GM12874 (cell line): Measurements from ENCODE around the gene TCFL5.
A peak's percentile ranks its signal among the peaks of the same experiment; 100 is the strongest.

Experiments used
- TF ChIP-seq, protein P1 (sequence below): IDR thresholded peaks from 2 replicates; pipeline ENCODE4 v1.5.1; 2011; ENCODE audit warnings: low read depth, mild to moderate bottlenecking, control low read depth, low read length, moderate library complexity; ENCODE audit not compliant: insufficient read depth

Gene TCFL5

DNA sequence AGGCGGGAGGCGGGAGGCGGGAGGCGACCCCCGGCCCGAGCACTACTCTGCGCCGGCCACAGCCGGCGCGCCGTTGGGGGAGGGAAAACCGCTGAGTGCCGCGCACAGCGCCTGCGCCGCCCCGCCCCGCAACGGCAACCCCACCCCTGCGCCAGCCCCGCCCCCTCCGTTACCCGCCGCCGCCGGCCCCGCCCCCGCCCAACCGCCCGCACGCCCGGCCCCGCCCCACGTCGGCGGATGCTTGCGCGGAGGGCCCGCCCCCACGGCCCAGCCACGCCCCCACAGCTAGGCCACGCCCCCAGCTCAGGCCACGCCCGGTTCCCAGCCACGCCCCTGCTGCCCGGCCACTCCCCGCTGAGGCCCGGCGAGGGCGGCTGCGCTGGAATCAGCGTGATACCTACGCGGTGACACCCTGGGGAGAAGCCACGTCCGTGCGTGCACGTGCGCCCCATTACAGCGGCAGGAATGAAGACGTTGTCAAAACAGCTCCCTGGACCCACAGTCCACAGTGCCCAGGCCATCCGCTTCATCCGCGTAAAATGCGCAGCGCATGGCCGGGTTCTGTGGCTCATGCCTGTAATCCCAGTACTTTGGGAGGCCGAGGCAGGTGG is at the start of gene TCFL5:
Gene TCFL5, minus strand, starts transcription at position 97 of the 611 bp plus-strand sequence. CDS start 152 bp downstream, outside the sequence.
- TF ChIP-seq, protein P1, sequence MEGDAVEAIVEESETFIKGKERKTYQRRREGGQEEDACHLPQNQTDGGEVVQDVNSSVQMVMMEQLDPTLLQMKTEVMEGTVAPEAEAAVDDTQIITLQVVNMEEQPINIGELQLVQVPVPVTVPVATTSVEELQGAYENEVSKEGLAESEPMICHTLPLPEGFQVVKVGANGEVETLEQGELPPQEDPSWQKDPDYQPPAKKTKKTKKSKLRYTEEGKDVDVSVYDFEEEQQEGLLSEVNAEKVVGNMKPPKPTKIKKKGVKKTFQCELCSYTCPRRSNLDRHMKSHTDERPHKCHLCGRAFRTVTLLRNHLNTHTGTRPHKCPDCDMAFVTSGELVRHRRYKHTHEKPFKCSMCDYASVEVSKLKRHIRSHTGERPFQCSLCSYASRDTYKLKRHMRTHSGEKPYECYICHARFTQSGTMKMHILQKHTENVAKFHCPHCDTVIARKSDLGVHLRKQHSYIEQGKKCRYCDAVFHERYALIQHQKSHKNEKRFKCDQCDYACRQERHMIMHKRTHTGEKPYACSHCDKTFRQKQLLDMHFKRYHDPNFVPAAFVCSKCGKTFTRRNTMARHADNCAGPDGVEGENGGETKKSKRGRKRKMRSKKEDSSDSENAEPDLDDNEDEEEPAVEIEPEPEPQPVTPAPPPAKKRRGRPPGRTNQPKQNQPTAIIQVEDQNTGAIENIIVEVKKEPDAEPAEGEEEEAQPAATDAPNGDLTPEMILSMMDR = no peak

DNA sequence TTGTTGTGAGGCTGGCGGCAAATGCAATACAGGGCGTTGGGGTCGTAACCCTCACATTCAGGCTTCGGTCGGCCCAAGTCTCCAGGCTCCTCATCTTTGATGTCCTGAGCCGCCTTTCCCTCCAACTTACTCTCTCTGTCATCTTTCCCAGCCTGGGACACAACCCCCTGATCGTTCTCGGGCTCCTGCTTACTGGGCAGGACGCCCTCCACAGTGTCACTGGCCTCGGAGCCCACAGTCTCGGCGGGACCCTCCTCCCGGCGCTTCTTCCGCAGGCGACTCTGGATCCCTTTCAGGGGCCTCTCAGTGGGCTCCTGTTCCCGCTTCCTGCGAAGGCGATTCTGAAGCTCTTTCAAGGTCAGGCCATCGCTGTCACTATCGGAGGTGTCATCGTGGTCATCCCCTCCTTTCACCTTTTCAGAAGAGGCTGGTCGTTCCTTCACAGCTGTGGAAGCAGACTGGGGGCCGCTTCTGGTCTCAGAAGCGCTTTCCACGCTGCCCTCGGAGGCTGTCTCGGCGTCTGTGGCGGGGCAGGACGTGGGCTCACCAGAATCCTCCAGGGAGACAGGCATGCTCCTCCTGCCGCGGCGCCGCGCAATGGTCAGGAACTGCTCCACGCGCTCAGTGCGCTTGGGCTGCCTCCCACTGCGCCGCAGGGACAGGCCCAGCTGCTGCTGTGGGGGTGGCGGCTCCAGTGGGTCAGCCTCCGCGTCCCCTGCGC is 49.3 kb upstream of the TCFL5 start:
- TF ChIP-seq, protein P1 = no peak

DNA sequence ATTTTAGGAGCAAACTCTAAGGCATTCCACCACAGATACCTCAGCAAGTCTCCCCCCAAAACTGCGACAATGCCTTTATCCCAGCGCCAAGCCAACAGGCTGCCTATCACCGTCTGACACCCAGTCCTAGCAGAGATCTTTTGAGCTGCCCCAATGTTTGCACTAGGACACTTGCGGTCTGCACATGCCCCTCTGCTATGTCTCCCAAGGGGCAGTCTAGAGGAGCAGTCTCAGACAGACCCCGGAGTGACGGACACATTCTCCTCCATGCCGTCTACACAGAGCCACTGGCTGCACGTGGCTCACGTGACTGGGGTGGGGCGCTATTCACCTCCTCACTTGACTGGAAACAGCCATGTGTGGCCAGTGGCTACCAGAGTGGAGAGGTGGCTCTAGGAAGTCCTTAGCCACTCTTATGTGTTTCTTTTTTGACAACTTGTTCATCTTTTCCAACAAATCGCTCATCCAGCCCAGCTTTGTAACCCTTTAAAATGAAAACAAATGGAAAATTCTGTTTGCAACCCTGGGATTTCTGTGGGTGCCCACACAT is 48.7 kb upstream of the TCFL5 start:
- TF ChIP-seq, protein P1 = no peak

DNA sequence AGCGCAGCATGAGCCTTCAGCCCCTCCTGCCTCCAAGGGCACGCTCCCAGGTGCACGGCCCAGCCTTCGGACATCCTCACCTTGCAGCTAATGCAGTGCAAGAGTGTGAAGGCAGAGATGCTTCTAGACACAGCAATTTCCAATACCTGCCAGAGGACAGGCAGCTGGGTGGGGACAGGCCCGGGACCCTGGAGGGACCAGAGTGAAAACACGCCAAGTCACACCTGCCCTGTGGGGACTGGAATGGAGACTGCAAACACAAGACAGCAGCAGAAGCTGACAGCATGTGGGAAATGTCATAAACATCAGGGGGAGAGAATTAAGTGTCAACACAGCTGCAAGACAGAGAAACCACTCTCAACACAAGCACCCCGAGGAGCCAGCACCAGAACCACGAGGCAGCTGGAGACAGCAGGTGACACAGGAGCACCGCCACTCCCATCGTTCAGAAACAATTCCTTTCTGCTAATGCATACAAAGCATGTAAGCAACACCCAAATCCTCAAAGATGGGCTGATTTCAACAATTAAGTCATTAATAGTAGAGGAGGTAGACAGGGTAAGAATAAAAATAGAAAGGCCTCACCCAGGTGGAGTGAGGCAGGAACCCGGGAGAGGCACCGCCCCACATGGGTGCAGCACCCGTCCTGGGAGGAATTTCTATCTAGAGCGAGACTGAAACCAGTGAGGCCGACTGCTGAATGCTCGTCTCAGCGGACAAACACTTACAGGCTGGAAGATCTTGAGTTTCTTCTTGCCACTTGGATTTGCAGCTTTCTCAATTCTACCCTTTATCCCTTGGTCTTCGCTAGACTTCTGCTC is 47.6 kb upstream of the TCFL5 start:
- TF ChIP-seq, protein P1 = no peak

DNA sequence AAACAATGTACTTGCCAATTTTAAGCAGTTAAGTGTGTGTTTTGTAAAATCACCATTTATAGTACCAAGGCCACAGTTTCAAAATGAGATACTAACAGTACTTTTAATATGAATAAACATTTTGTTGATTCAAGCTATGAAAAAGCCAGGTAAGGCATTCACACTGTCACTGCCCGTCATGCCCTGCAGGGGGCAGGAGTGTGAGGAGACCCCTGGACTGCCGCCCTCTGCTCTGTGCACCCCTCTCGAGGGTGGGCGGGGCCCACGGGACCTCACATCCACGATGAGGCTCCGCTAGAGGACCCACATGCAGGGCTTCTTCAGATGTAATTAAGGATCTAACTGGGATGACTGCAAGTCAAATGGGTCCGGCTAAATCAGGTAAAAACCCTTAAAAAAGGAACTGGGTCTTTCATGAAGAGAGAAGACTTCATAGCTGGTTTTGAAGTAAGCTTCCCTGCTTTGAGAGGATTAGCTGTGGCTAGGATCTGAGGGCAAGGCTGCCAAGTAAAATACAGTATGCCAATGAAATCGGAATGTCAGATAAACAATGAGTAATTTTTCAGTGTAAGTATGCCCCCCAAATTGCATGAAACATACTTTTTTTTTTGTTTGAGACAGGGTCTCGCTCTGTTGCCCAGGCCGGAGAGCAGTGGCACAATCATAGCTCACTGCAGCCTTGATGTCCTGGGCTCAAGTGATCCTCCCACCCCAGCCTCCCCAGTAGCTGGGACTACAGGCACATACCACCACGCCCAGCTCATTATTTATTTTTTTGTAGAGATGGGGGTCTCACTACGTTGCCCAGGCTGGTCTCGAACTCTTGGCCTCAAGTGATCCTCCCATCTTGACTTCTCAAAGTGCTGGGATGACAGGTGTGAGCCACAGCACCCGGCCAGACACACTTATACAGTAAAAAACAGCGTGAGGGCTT is 46.0 kb upstream of the TCFL5 start:
- TF ChIP-seq, protein P1 = peak; percentile 73

DNA sequence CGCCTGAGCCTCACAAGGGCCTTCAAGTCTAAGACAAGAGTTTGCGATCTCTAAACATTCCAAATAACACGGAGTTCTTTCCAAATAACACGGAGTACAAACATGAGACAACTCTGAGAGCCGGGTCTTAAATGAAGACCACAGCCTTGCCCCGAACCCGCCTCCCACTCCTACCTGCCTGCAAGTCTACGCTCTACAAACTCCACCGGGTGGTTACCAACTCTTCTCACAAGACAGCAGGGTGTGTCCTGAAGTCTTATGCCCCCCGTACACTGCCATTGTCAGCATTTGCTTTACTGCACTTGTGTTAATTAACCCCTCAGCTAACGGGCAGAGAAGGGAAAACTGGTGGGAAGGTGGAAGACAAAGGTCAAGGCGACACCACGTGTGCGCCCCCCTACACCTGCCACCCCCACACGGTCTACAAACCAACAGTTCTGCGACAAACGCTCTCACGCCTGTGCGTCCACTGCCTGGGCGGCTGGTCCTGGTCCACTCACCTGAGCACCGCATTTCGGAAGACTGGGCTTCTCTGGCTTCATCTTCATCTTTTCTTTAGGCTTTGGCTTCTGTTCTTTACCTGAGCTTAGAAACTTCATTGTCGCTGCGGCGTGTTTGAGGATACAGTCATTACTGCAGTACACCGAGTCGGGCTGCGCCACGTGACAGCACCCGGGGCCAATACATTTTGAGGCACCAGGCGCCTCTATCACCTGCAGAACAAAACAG is 45.2 kb upstream of the TCFL5 start:
- TF ChIP-seq, protein P1 = no peak
